Upper lobe of right lung (tissue), 1 donor: ENCODE data around the gene ZCWPW1. TPM values are rescaled to one million over a fixed set of nuclear protein-coding genes. Genes with fewer than 3 reads are reported as not detected.
"Not testable (repeated sequence)": the region's sequence is repeated elsewhere in the genome, so short reads cannot be mapped to it uniquely, and the experiment has no call there.

Experiments used
- ATAC-seq: fragments of 200-7000 bp; cut with Tn5 transposase; one replicate; pipeline ENCODE4 v1.9.1; 2020; ENCODE audit warnings: mild to moderate bottlenecking, moderate library complexity
- DNase-seq: peaks from one replicate; pipeline ENCODE4 v3.0.0-alpha.2; 2020
- H3K27ac ChIP-seq: fragments of 200-600 bp; one replicate; pipeline ENCODE4 v1.8.0; 2022
- H3K27me3 ChIP-seq: fragments of 200-600 bp; one replicate; pipeline ENCODE4 v1.8.0; 2022; ENCODE audit warnings: mild to moderate bottlenecking
- H3K36me3 ChIP-seq: fragments of 200-600 bp; one replicate; pipeline ENCODE4 v1.8.0; 2022
- H3K4me1 ChIP-seq: fragments of 200-600 bp; one replicate; pipeline ENCODE4 v1.8.0; 2022
- H3K4me3 ChIP-seq: fragments of 200-600 bp; one replicate; pipeline ENCODE4 v1.8.0; 2022; ENCODE audit warnings: mild to moderate bottlenecking
- H3K9me3 ChIP-seq: fragments of 200-600 bp; one replicate; pipeline ENCODE4 v1.8.0; 2022
- intact Hi-C: fragments of 100-400 bp; cut with DNase I; formaldehyde crosslinking; loops from one replicate; pipeline ENCODE4 v1.11.0; 2022
- total RNA-seq: library from RNA; stranded (reverse); fragmentation: NEBNext Ultra II Directional; extraction: Animal tissue kit (Norgen Biotek cat#: 25700); gene quantifications from one replicate; pipeline ENCODE4 v1.2.1, GENCODE V29; 2021
- TF ChIP-seq, protein P1 (sequence below): fragments of 200-600 bp; IDR thresholded peaks from one replicate; pipeline ENCODE4 v1.8.0; 2022; ENCODE audit warnings: antibody characterized with exemption
- donor health status: DM: no; HTN: yes; CAD: no; lungs with severe emphysema.

Gene ZCWPW1
- total RNA-seq, 1 donor from 2014 or later, result 4.8 TPM

DNA sequence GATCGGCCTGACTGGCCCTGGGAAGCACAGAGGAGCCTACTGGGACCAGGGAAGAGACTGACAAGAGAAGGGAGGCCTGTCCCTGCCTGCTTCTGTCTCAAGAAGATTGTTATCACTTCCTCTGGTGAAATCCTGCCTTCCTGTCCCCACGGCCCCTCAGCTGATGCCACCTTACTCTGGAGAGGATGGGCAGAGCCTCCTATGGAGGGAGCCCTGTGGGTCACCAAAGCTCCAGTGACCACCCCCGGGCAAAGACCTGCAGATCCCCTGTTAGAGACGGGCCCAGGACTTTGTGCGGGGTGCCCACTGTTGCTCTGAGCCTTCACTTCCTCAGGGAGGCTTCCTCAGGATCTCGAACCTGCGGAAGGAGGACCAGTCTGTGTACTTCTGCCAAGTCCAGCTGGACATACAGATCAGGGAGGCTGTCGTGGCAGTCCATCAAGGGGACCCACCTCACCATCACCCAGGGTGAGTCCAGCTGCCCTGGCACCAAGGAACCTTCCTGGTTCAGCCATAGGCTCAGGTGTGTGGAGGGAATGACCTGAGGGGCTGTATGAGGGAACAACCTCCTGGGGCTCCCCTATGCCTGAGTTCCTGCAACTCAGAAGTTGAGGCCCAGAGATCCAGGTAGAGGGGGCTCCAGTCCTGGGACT, 72.0 kb downstream of the ZCWPW1 start:
- Histone ChIP-seq H3K4me1 (no peaks in the 10 kb centered on the region), H3K27me3 (no peaks in the 10 kb centered on the region), H3K27ac (no peak overlapping the region), H3K36me3 (peaks cover 88% of the 10 kb centered on the region), H3K4me3 (no peak overlapping the region), H3K9me3 (no peaks in the 10 kb centered on the region)
- no peak for ATAC-seq
- intact Hi-C loops, result no loop called here
- TF ChIP-seq, protein P1, sequence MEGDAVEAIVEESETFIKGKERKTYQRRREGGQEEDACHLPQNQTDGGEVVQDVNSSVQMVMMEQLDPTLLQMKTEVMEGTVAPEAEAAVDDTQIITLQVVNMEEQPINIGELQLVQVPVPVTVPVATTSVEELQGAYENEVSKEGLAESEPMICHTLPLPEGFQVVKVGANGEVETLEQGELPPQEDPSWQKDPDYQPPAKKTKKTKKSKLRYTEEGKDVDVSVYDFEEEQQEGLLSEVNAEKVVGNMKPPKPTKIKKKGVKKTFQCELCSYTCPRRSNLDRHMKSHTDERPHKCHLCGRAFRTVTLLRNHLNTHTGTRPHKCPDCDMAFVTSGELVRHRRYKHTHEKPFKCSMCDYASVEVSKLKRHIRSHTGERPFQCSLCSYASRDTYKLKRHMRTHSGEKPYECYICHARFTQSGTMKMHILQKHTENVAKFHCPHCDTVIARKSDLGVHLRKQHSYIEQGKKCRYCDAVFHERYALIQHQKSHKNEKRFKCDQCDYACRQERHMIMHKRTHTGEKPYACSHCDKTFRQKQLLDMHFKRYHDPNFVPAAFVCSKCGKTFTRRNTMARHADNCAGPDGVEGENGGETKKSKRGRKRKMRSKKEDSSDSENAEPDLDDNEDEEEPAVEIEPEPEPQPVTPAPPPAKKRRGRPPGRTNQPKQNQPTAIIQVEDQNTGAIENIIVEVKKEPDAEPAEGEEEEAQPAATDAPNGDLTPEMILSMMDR, result no peak
- no peak for DNase-seq

- no peaks in the 10 kb centered on the region for H3K9me3 ChIP-seq
- no peak overlapping the region for H3K27ac ChIP-seq
- TF ChIP-seq, protein P1, result no peak
- no peak overlapping the region for H3K4me3 ChIP-seq
- no peaks in the 10 kb centered on the region for H3K27me3 ChIP-seq
- ATAC-seq (no peak), DNase-seq (no peak)
- H3K4me1 ChIP-seq, result no peaks in the 10 kb centered on the region
- intact Hi-C loops, result no loop called here
- H3K36me3 ChIP-seq, result peaks cover 88% of the 10 kb centered on the region
Observed at GRCh38 chr7:100353685-100354330, 74.7 kb downstream of the ZCWPW1 start.

GRCh38 chr7:100352984-100353684, 75.4 kb downstream of the ZCWPW1 start:
- no peaks in the 10 kb centered on the region for H3K4me1 ChIP-seq
- TF ChIP-seq, protein P1, result no peak
- no peak overlapping the region for H3K27ac ChIP-seq
- intact Hi-C loops, result no loop called here
- DNase-seq (no peak), ATAC-seq (no peak)
- peaks cover 87% of the 10 kb centered on the region for H3K36me3 ChIP-seq
- no peak overlapping the region for H3K4me3 ChIP-seq
- H3K9me3 ChIP-seq, result no peaks in the 10 kb centered on the region
- H3K27me3 ChIP-seq, result no peaks in the 10 kb centered on the region

GRCh38 chr7:100352230-100352781, 76.2 kb downstream of the ZCWPW1 start:
- DNase-seq, H3K9me3 ChIP-seq, intact Hi-C loops, H3K27ac ChIP-seq, H3K27me3 ChIP-seq, H3K4me1 ChIP-seq: not testable (repeated sequence)
- Histone ChIP-seq H3K36me3 (peaks cover 90% of the 10 kb centered on the region), H3K4me3 (peak overlapping the region; percentile 10)
- peak; percentile 23 for ATAC-seq

GRCh38 chr7:100351657-100352058, 76.8 kb downstream of the ZCWPW1 start:
- Histone ChIP-seq H3K27me3 (no peaks in the 10 kb centered on the region), H3K4me1 (no peaks in the 10 kb centered on the region), H3K4me3 (no peak overlapping the region), H3K36me3 (peaks cover 90% of the 10 kb centered on the region), H3K9me3 (no peaks in the 10 kb centered on the region), H3K27ac (no peak overlapping the region)
- peak; percentile 5 for ATAC-seq
- TF ChIP-seq, protein P1, result no peak
- no peak for DNase-seq
- intact Hi-C loops, result no loop called here

Other genes with a start within 250 kb of the ZCWPW1 start
- 1.4 TPM for gene PVRIG, start 208.8 kb downstream of the ZCWPW1 start, total RNA-seq
- gene SPDYE3, start 121.0 kb downstream of the ZCWPW1 start, total RNA-seq, result not detected
- 38.1 TPM for gene PILRB, start 70.6 kb downstream of the ZCWPW1 start, total RNA-seq
- gene PILRA, start 55.2 kb downstream of the ZCWPW1 start, total RNA-seq, result 36.9 TPM
- 36.3 TPM for gene MEPCE, start 1.1 kb upstream of the ZCWPW1 start, total RNA-seq
- 24.7 TPM for gene PPP1R35, start 7.8 kb upstream of the ZCWPW1 start, total RNA-seq
- gene SPACDR, start 35.6 kb upstream of the ZCWPW1 start, total RNA-seq, result 1.8 TPM
- gene TSC22D4, start 50.5 kb upstream of the ZCWPW1 start, total RNA-seq, result 51.8 TPM
- 0.55 TPM for gene NYAP1, start 55.2 kb upstream of the ZCWPW1 start, total RNA-seq
- 36.0 TPM for gene AGFG2, start 110.5 kb upstream of the ZCWPW1 start, total RNA-seq
- 6.4 TPM for gene SAP25, start 145.2 kb upstream of the ZCWPW1 start, total RNA-seq
- gene LRCH4, start 157.4 kb upstream of the ZCWPW1 start, total RNA-seq, result 88.0 TPM
- 1.4 TPM for gene FBXO24, start 157.6 kb upstream of the ZCWPW1 start, total RNA-seq
- 57.2 TPM for gene PCOLCE, start 173.7 kb upstream of the ZCWPW1 start, total RNA-seq
- gene MOSPD3, start 183.8 kb upstream of the ZCWPW1 start, total RNA-seq, result 14.7 TPM
- gene TFR2, start 212.8 kb upstream of the ZCWPW1 start, total RNA-seq, result 0.41 TPM
- gene ACTL6B, start 227.7 kb upstream of the ZCWPW1 start, total RNA-seq, result not detected
- gene GNB2, start 245.0 kb upstream of the ZCWPW1 start, total RNA-seq, result 208 TPM